ACHN (cell line): ENCODE data around the gene GDPD2.
A peak's percentile ranks its signal among the peaks of the same experiment; 100 is the strongest.

ENCODE experiments used
- DNase-seq: peaks from one replicate; pipeline ENCODE4 v3.0.0-alpha.2; 2015
- in situ Hi-C: cut with HindIII; loops from 2 replicates; pipeline ENCODE4 v1.10.0; 2017; ENCODE audit warnings: low sequenced_read_pairs, low pct_ligation_motif_present, low pct_unique_long_range_greater_than_20kb

The GDPD2 gene

DNA sequence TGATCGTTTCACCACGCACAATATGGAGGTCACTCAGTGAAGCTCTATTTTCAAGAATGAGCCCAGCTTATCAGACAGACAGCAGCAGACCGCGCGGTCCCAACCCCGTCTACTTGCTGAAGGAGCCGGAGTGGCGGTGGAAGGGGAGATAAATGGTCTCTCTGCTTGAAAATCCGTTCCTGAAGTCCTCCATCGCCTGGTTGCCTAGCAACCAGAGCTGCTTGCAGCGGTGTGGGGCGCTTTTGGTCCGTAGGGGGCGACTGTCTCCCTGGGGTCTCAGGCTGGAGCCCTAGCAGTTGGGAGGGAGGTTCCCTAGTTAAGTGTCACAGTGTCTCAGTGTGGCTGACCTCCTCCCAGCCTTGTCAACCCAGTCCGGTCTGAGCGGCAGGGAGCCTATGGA is 13.2 kb downstream of the GDPD2 start:
- in situ Hi-C loops, result no loop called here
- no peak for DNase-seq

DNA sequence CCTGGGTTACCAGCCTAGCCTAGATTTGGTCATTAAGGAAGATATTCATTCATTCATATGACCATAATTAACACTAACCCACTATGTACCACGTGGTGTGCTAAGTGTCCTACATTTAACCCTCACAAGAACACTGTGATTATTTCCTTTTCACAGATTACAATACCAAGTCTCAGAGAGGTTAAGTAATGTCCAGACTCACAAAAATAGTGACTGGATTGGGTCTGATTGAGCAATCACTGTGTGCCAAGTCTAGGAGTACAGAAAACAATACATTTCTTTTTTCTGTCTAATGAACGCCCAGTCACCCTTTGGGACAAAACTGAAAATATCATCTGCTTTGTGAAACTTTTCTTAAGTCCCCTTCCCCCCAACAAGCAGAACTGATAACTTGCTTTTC is 13.9 kb downstream of the GDPD2 start:
- in situ Hi-C loops, result no loop called here
- no peak for DNase-seq

DNA sequence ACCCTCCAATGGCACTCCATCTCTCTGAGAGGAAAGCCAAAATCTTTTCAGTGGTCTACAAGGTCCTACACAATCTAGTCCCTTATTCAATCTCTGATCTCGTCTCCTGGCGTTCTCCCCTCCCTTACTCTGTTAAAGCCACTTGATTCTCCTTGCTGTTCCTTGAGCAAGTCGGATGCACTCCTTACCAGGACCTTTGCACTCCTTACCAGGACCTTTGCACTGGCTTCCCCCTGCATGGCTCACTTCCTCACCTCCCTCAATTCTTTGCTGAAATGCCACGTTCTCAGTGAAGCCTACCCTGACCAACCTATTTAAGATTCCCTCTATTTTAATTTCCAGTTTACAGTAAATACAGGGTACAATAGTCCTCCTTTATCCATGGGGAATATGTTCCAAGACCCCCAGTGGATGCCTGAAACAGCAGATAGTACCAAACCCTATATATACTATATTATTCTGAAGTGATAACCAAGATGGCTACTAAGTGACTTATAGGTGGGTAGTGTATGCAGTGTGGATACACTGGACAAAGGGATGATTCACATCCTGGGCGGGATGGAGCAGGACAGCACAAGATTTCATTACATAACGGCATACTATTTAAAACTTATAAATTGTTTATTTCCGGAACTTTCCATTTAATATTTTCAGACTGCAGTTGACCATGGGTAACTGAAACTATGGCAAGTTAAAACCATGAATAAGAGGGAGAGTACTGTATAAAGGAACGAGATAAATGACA is 15.0 kb downstream of the GDPD2 start:
- in situ Hi-C loops, result no loop called here
- DNase-seq, result no peak

DNA sequence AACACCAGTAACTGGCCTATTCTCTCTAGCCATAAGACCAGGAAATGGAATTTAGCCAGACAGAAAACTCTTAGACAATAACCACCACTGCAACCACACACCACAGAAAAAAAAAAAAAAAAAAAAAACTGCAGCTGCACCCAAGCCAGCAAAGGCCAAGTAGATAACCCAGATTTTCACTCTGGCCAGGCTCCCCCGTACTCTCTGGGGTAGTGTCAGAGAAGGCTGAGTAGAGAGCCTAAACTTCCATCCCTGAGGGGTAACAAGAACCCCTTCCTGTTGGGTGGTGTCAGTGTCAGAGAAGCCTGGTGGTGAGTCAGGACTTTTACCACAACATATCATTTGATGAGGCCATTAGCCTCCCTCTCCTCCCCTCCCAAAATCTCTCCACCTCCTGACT is 15.9 kb downstream of the GDPD2 start:
- no peak for DNase-seq
- in situ Hi-C loops, result no loop called here

DNA sequence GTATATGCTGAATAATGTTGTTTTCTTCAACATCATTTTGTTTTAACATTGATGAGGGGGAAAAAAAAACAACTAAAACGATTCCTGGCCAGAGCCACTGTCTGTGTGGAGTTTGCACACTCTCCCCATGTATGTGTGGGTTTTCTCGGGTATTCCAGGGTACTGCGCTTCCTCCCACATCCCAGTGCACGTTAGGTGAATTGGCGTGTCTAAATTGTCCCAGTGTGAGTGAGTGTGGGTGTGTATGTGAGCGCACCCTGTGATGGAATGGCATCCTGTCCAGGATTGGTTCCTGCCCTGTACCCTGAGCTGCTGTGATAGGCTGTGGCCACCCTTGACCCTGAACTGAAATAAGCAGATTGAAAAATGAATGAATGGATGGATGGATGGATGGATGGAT is 19.1 kb downstream of the GDPD2 start:
- DNase-seq, result no peak
- in situ Hi-C loops, result no loop called here

DNA sequence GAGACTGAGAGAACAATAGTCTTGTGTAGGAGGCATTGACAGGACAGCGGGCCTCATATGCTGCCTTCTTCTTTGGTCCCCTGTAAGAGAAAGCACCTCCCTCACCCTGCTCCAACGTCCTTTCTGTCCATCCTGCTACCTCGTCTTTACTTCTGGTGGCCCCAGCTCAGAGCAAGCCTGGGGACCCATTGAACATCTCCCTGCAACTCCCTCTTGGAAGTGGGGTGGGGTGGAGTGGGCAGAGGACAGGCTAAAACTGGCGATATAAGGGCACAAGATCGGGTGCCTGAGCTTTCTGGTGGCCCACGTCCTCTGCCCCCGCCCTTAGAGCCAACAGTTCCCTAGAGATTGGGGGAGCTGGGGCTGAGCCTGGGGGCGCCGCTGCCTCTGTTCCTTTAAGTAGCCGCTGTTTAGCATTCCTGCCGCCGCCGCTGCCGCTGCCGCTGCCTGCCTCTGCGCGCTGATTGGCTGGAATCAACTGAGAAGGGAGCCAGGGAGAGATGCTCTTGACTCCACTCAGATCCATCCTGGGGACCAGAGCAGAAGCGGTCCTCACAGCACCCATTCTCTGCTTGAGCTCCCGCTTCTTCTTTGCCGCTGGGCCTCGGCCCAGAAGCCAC is 21.3 kb downstream of the GDPD2 start, which contains the start of gene DLG3:
TSS of gene DLG3 (plus strand) at position 510 of the 620 bp plus-strand sequence. CDS start 367 bp downstream, outside the sequence.
- DNase-seq, result peak; percentile 24
- in situ Hi-C loops, result no loop called here

DNA sequence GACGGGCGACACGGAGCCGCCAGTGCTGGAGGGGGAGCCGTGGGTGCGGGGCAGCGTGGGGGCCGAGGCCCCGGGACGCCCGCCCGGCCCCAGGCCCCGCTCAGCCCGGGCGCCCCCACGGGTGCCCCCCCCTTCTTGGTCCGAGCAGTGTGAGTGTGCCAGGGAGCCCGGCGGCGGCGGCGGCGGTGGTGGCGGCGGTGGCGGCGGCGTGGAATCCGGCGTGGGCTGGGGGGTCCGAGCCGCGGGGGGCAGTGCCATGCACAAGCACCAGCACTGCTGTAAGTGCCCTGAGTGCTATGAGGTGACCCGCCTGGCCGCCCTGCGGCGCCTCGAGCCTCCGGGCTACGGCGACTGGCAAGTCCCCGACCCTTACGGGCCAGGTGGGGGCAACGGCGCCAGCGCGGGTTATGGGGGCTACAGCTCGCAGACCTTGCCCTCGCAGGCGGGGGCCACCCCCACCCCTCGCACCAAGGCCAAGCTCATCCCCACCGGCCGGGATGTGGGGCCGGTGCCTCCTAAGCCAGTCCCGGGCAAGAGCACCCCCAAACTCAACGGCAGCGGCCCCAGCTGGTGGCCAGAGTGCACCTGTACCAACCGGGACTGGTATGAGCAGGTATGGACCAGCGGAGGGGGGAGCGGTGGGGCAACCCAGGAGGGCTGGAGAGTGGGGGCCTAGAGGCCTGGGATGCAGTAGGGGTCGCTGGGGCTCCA is 22.0 kb downstream of the GDPD2 start:
- in situ Hi-C loops, result no loop called here
- no peak for DNase-seq

DNA sequence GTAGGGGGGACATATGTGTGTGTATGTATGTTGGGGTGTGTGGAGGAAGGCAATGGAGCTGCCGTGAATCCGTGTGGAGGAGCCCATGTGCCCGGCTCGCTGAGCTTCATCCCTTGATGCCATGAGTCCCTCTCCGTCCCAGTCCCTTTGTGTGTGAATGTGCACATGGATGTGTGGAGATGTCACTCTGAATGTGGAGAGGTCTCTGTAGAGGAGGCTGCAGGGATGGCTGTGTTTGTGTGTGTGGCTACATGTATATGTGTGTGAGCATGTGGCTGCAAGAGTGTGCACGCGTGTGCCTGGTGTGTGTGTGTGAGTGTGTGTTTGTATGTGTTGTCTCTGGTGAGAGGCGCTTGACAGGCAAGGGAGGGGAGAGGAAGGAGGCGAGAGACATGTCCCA is 22.8 kb downstream of the GDPD2 start:
- in situ Hi-C loops, result no loop called here
- DNase-seq, result no peak

DNA sequence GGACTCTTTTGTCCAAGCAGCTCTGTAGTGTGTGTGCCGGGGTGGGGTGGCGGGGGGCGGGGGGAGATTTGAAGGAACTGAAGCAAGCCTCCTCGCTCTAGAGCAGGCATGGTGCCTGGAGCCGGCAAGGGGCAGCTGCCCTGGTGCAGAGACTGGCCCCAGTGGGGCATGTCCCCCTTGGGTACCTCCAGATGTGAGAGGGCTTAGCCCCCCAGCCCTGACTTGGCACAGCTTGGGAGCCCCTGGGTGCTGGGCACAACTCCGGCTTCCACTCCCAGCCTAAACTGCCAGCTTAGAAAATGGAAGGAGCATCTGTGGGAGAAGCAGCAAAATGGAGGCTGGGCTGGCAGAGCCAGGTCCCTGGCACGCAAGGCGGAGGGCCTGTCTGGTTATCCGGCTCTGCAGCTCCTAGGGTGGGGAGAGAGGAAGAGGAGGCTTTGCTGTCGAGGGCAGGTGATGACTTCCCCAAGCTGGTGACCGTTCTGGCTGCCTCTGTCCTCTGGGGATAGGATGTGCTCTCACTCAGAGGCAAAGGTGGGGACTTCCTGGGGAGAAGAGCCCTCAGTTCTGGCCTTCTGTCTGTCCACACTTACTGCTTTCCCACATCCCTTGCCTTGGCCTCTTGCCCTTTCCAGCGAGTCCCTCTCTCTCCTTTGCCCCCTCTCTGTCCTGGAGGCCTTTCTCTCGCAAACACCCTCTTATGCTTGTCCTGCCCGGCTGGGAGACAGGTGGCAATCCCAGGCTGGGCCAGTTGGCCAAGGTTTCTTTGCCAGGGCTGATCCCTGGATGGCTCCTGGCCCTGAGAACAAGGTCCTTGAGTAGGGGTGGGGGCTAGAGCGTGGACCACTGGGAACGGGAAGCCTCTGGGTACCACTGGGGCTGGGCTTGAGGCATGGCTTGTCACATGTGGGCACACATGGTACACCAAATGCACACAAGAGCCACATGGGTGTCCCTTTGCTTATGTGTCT is 23.6 kb downstream of the GDPD2 start:
- in situ Hi-C loops, result no loop called here
- DNase-seq, result no peak

DNA sequence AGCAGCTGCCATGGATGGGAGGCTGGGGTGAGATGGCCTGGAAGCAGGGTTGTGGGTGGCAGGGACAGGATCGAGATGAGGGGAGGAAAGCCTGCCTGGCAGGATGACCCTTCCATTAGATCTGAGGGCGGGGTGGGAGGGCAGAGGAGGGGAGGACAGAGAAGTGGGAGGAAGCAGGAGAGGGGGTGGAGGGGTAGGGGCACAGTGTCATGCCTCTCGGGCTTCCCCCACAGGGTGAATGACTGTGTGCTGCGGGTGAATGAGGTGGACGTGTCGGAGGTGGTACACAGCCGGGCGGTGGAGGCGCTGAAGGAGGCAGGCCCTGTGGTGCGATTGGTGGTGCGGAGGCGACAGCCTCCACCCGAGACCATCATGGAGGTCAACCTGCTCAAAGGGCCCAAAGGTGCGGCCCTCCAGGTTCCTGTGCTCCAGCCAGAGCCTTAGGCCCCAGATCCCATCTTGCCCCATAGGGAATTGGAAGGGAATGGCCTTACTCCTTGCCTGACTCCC is 26.4 kb downstream of the GDPD2 start:
- no peak for DNase-seq
- in situ Hi-C loops, result no loop called here

DNA sequence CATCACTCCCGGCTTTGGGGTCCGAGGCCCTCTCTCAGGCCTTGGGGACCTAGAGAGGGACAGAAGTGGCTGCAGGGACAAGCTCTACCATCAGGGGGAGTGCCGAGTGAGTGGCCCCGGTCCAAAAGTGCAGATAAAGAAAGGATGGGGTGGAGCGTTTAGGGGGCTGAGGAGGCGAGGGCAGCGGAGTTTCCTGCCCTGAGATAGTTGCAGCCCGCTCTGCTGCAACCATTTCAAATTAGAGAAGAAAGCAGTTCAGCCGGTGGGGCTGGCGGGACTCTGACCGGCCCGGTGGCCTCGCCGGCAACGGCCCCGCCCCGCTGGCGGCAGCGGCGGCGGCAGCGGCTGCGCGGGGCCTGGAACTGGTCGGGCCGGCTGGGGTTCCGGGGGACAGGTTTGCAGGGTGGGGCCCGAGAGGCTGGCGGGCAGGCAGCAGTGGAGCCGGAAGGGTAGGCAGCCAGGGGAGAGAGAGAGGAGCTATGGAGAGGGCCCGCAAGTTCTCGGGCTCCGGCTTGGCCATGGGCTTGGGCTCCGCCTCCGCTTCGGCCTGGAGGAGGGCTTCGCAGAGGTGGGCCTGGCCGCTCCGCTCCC is 29.1 kb downstream of the GDPD2 start:
- in situ Hi-C loops, result no loop called here
- peak; percentile 29 for DNase-seq

DNA sequence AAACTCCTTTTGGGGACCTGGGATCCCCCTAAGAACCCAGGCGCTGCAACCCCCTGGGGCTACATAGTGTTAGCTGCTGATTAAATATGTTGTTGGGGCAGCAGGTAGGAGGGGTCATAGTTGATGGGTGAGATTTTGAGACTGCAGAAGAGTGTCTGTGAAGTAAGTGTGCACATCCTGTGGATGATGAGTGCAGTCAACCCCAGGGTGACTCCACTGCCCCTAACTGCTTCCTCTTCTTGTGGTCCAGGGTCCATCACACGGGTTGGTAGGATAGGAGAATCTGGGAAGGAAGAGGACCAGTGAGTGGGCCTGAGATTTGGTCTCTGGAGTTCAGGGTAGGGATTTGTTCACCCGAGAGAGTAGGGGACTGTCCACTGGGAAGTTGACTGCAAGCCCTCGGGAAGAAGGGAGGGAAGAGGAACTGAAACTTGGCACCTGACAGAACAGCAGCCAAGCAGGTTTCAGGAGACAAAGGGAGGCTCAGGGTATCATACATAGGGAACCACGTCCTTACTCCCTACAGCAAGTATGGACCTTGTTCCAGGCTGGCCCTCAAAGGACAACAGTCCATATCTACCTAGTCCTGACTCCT is 30.0 kb downstream of the GDPD2 start:
- in situ Hi-C loops, result no loop called here
- no peak for DNase-seq

DNA sequence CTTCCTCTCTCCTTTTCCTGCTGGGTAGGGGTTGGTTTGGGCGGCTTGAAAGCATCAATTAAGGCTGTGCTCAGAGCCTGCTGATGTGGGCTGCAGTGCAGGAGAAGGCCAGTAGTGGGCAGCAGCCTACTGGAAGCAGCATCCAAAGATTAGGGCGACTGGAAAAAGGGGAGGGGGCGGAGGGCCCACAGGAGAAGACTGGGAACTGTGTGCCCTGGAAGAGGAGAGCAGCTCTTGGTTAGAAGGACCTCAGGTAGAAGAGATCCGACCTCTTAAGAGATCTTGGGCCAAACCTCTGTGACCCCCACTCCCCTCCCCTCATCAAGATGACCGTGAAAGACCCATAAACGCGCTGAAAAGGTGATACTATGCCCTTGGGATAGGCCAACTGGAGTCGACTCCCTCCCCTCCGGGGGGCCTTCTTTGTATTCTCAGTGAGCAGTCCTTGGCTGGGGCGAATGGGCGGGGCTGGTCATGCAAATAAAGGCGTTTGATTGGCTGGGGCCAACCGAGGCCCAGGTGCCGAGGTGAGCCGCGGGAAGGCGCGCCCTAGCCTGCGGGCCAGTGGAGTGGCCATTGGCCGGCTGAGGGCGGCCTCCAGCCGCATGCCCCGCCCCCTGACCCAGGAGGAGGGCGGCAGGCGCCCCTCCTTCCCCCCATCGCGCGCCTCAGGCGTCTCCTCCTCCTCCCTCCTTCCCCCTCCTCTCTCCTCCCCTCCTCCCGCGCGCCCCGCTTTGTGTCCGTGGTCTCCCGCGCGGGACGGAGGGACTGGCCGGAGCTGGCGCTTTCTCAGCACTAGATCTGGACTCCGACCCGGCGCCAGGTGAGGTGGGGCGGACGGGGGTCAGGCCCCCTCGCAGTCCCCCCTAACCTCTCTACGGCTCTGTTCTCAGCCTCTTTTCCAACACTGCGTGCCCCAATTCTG is 31.6 kb downstream of the GDPD2 start:
- in situ Hi-C loops, result no loop called here
- DNase-seq, result peak; percentile 72

DNA sequence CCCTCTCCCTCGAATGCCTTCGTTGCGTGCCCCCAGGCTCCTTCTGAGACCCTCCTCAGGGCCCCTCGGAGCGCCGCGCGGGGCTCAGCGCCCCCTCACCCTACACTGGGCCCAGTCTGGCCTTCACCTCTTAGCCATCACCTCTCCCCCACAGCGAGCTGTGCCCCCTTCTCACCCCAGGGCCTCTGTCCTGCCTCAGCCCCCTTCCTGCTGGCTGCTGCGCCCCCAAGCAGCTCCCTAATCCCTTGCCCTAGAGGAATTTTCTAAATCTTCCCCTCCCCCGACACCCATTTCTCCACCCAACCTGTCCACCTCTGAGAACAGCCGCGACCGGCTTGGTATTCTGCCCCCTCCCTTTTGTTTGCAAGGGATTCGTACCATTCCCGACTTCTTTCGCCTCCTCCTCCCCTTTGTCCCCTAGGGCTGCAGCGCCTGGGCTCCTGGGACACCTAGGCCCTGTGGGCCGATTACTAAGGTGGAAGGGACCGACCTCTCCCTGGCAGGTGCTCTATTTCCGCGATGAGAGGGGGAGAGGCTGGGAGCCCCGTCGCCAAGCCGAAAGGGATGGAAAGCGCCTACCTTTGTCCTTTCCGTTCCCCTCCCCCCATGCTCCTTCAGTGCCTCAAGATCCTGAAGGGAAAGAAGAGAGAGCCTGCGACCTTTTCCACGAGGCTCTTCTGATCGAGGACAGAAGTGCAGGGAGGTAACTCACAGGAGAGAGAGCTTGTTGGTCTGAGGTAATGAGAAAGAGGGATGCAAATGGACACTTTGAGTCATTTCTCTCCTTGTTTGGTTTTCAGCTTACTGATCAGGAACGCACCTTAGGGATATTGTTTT is 32.5 kb downstream of the GDPD2 start:
- no peak for DNase-seq
- in situ Hi-C loops, result no loop called here

DNA sequence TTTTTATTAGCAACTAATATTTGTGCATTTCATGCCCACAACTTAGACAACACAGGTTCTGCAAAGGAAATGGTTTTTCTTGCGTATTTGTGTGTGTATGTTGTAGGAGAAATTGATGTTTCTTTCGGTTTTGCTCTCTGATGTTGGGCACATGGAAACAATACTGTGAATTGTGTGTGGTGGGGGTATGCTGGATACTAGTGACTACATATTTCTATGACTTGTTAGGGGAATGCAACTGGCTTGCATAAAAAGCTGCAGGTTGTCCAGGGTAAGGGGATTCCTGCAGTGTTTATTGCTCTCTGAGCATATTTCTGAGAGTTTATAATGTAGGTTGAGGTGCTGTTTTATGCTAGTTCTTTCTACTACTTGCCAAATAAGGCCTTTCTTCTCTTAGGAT is 33.1 kb downstream of the GDPD2 start:
- DNase-seq, result no peak
- in situ Hi-C loops, result no loop called here

DNA sequence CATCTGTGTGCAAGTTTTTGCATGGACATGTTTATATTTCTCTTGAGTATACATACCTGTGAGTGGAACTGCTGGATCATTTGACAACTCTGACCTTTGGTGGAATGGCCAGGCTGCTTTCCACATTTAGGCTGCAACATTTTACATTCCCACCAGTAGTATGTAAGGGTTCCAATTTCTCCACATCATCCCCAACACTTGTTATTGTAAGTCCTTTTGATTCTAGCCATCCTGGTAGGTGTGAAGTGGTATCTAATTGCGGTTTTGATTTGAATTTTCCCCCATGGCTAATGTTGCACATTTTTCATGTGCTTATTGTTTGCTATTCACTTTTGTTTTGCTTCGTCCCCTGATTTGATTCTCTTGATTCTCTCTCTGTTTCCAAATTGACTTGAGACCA is 37.9 kb downstream of the GDPD2 start:
- DNase-seq, result no peak
- in situ Hi-C loops, result no loop called here
